ENCODE measurements around the gene PRPF31.
A peak's percentile ranks its signal among the peaks of the same experiment; 100 is the strongest.

The PRPF31 gene

DNA sequence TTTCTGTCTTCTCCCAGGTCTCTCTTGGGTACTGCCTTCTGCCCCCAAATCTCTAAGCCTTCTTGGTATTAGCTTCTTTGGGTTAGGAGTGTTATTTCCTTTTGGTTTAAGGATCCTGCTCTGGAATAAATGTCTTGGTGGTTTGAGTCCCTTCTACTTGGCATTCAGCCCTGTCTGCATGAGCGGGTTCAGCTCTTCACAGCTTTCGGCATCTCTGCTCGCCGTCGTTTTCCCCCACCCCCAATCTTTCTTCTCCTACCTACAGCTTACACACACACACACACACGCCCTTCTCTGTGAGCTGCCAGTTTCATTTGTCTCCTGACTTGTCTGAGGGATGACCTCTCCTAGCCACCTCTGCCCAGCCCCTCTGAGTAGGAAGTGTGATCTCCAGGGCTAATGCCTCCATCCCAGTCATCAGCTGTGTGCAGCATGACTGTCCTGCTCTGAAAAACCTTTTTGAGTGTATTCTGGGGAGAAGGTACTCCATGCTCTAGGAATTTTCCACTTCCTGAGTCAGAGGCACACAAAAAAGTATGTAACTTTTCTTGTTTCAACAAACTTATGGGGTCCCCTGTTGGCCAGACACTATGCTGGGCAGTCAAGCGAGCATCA, 26.7 kb downstream of the PRPF31 start:
- no peak for DNase-seq

DNA sequence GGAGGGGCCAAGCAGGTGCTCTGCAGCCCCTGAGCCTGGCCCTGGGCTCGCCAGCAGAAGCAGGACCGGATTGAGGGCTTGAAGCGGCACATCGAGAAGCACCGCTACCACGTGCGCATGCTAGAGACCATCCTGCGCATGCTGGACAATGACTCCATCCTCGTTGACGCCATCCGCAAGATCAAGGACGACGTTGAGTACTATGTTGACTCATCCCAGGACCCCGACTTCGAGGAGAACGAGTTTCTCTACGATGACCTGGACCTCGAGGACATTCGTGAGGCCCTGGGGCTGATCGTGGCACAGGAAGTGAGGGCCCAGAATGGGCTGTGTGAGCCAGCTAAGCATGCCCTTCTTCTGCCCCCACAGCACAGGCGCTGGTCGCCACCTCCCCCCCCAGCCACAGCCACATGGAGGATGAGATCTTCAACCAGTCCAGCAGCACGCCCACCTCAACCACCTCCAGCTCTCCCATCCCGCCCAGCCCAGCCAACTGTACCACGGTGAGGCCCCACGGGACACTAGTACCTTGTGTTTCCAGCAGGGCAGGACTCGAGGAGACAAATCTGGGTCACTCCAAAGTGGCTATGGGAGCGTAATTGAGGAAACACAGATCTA, 30.1 kb downstream of the PRPF31 start:
- DNase-seq = no peak

DNA sequence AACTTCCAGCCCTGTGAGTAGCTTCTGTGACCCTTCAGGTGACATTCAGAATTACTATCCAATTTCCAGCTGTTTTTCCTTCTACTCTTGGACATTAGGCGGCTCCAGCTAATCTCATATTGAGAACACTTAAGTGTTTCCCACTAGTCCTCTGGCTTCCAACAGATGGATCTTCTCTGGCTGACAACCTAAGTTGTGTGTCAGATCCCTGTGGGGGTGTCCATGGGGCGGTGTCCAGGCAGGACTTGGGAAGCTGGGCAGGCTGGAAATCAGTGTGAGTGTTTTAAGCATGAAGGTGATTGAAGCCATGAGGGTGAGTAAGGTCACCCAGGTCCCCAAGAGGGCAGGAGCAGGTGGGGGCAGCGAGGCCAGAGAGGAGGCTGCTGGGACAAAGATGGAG, 32.1 kb downstream of the PRPF31 start:
- DNase-seq = no peak

DNA sequence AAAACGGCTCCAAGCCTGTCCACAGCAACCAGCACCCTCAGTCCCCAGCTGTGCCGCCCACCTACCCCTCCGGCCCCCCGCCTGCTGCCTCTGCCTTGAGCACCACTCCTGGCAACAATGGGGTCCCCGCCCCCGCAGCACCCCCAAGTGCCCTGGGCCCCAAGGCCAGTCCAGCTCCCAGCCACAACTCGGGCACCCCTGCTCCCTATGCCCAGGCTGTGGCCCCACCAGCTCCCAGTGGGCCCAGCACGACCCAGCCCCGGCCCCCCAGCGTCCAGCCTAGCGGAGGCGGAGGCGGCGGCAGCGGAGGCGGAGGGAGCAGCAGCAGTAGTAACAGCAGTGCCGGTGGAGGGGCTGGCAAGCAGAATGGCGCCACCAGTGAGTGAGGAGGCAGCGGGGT, 32.6 kb downstream of the PRPF31 start:
- DNase-seq = no peak

DNA sequence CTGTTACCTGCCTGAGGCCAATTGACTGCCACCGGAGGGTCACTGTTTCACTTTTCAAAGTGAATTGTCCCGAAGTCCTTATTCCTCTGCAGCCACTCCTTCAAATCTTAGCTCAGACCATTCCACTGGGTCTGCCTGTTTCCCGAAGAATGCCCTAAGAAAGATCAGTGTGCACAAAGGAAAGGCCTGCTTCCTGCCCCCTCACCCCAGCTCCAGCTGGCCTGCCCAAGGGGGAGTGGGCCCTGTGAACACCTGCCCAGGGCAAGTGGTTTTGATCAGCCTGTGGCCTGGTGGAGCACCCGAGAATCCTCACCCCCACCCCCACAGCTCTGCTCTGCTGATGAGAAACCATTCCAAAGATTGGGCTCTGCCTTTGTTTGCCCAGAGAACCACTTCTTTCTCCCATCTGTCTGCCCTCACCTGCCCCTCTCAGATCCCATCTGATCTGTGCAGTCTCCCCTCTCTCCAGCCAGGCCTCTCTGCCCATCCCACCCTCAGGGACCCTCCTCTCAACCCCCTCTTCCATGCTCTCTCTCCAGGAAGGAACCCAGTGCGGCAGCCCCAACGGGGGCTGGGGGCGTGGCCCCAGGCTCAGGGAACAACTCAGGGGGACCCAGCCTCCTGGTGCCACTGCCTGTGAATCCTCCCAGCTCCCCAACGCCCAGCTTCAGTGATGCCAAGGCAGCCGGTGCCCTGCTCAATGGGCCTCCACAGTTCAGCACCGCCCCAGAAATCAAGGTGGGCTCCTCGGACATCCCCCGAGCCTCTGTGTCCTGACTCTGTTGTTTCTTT, 33.7 kb downstream of the PRPF31 start:
- no peak for DNase-seq

DNA sequence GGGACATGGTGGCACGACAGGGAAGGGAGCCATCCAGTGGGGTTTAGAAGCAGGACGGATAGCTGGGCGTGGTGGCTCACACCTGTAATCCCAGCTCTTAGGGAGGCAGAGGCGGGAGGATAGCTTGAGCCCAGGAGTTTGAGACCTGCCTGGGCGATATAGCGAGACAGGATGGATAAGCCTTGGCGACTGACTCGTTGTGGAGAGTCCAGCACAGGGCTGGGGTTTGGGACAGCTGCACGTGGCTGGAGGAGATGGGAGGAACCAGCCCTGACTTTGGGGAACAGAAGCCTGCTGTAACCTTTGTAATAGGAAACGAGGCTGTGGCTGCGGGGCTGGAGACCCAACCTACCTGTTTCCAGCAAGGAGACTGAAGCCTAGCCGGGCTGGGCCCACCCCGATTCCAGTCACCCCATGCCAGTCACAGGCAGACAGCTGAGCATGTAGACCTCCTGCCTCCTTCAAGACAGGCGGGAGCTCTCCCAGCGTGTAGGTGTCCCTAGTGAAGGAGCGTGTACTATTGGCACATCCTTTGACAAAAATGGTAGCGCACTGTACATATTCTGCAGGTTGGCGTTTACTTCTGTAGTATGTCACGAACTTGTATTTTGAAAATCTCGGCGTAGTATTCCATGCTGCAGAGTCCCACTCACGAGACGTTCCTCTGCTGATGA, 35.9 kb downstream of the PRPF31 start:
- no peak for DNase-seq

DNA sequence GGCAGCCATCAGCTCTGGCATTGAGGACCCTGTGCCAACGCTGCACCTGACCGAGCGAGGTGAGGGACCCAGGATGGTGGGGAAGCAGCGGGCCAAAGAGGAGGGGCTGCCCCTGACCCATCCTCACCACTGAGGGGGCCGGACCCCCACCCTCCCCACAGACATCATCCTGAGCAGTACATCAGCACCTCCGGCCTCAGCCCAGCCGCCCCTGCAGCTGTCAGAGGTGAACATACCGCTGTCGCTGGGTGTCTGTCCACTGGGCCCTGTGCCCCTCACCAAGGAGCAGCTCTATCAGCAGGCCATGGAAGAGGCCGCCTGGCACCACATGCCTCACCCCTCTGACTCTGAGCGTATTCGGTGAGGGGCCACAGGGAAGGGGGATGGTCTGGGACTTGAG, 36.7 kb downstream of the PRPF31 start:
- DNase-seq = no peak

DNA sequence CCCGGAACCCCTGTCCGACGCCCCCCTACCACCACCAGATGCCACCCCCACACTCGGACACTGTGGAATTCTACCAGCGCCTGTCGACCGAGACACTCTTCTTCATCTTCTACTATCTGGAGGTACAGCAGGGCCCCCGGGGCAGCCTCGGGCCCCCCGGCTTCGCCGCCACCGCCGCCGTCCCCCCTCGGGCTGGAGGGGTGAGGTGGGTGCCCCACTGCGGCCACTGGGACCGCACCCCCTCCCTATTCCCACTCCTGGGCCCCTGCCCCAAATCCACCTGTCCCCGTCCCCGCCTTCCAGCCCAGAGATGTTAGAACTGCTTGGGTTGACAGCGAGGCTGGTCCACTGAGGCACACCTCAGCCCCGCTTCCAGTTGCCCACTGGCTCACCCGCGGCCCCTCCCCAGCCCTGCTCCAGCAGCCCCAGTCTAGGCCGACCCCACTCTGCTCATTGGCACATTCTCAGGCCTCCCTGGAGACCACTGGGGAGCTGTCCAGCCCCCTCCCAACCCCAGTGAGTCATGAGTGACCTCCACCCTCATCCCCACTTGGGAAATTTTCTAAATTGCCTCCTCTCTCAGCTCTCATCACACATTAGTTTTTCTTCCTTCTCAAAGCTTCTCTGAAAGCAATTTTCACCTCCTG, 37.4 kb downstream of the PRPF31 start:
- no peak for DNase-seq

DNA sequence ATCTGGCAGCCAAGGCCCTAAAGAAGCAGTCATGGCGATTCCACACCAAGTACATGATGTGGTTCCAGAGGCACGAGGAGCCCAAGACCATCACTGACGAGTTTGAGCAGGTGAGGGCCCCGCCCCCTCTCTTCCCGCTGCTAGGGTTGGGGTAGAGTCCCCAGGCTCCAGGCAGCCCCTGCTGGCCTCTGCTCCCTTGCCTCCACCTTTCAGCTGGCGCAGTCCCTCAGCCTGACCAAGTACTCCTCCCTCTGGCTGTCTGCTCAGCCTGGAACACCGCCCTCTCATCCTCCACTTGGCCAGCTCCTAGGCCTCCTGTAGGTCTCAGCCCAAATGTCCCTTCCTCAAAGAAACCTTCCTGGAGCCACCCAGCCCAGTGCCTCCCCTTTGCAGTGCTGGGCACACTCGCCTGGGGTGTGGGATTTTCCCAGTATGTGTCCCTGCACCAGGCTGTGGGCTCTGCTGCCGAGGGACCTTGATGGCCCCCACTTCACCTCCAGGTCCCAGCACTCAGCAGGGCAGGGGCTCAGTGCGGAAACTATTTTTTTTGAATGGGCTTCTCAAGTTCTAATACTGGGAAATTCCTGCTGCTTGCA, 38.3 kb downstream of the PRPF31 start:
- DNase-seq = no peak

DNA sequence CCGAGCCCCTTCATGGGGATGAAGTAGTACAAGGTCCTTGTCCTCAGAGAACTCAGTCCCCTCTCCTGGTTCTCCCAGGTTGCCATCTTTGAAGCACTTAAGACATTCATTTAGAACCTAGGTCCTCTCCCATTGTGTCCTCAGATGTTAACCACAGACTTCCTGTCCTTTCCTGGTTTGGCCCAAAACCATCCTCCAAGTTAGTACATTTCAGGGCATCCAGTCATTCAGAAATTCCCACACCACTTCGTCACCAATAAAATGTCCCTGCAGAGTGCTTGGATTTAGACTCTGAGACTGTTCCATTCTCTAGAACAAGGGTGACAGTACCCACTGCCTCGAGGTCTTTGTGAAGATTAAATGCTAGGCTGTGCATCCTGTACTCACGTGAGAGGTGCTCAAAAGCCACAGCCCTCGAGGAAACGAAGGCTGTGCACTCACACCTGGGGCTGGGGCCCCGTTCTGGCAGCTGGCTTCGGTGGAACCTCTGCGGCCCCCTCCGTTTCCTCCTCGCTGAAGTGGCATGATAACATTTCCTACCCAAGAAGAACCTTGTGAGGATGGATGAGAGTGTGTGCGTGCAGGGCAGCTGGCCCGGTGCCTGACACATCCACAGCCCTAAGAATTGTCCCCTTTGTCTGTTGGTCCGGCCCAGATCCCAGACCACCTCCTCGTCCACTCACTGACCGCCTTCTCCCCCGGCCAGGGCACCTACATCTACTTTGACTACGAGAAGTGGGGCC, 39.2 kb downstream of the PRPF31 start:
- DNase-seq = peak in 2 of 4 experiments; percentile 12 to 42

DNA sequence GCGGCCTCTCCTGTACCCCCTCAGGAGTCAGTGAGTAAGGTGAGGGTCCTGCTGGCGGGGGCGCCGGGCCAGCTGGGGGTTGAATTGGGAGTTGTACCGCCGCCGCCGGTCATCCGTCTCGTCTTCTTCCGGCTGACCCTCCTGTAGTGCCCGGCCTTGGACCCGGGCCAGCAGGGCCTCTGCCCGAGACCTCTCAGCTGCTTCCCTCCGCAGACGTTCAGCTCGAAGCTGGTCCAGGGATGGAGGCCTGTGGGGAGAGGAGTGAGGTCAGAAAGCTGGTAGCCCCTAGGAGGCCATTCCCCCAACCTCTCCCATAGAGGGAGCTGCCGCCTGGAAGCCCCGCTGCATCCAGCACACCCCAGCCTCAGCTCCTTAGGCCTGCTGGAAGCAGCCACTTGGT, 40.1 kb downstream of the PRPF31 start:
- no peak for DNase-seq

DNA sequence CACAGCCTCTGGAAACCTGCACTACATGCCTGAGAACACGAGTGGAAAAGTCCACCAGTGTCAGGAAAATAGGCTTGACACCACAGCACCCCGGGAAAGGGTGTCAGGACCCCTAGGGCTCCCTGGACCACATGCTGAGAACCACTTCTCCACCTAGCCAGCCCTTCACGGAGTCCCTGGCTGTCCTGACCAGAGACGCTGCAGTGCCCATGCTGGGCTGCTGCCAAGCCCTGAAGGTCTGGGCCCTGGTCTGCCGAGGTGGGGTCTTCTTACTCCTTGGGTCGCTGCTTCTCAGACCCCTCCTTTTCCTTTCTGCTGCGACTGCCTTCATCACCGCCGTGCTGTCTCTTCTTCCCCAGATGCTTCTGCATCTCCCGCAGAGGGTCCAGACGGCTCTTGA, 40.9 kb downstream of the PRPF31 start:
- DNase-seq = no peak

DNA sequence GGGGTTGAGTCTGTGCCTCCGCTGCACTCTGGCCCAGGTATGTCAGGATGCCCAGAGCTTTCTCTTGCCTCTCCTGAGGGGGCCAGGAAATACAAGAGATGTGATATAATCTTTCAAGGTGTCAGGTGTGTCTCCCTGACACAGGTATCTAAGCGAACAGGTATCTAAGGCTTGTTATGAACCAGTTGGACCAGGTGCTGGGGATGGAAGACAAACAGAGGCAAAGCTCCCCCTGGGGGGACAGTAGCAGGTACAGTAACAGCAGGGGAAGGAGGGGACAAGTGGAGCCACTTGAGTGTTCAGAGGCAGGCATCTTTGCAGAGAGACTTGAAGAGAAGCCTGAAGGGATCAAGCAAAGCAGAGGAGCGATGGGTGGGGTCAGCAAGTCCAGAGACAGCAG, 41.4 kb downstream of the PRPF31 start:
- no peak for DNase-seq

DNA sequence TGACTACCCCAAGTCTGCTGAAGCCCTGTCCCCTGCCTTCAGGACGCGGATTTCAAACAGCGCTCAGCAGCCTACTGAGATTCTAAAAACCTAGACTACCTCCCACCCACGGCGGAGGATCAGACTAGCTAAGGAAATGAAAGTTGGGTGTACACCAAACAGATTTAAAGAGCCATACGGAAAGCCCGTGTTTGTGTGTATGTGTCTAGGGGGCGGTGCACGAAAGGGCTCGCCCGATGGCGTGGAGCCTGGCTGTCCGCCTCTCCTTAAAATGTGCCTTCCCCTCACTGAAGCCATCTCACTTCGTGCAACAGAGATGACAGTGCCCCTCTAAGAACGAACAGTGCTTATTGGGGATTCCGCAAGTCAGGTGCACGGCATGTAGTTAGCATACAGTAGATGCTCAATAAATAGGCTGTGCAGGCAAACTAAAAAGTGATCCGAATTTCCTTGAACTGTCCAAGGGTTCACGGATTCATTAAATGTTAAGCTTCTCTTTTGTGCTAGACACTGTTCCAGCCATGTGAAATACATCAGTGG, 43.3 kb downstream of the PRPF31 start:
- DNase-seq = no peak

DNA sequence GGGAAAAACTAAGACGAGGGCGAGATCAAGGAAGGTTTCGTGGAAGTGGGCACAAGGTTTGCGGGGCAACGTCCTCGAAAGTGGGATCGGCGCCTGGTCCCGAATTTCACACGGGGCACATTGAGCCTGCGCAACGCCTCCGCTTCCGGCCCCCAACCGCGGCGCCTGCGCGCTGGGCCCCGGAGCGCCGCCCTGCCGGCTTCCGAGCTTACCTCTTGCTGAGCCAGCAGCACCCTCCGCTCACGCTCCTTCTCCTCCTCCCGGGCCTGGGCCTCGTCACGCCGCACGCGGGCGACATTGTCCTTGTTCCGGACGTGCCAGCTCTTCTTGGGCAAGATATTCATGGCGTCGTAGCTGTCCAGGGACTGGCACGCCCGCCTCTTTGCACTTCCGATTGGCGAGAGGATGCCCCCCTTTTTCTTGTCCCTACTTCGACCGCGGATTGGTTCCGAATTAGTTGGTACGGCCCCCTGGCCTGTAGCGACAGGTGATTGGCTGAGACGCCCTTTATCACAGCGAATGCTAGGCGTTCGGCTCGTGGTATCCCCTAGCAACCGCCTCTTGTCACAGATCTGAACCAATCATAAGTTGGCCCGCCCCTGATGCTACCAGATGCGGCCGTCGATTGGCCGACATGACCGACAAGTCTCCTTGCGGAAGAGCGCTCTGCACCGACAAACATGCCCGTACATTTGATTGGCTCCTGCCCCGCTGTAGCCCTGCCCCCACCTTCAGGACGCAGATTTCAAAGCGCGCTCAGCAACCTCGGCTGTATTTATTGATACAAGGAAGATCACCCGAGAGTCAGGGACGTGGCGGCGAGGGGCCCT, 44.0 kb downstream of the PRPF31 start, which contains the start of gene LENG1:
LENG1 (minus strand) TSS at position 370 of the 830 bp plus-strand sequence; CDS start at position 344, 26 bp downstream.
- DNase-seq = peak; percentile 86 to 96 (median 93)

DNA sequence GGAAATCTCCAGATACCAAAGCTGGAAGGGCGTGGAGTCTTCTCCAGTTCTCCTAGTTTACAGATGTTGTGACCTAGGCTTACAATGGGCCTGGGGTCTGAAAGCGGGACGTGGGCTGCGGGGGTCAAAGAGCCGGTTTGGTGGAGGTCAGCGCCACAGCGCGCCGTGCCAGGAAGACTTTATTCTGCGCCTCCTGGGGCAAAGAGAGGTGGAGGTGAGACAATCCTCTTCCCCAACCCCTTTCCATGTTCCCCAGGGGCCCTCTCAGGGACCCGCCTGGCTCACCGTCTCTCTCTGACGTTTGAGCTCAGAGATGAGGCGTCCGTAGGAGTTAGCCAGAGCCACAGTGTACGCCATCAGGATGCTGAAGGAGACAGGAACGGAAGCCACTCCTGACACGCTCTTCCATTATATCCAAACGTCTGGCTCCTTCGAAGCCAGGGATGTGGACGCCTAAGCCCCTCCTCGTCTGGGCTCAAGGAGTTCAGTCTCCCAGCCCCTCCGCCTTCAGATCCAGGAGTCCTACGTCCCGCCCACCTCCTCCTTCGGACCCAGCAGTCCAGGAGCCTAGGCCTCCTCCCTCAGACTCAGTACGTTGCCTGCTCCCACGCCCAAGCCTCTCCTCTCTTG, 44.7 kb downstream of the PRPF31 start:
- no peak for DNase-seq

DNA sequence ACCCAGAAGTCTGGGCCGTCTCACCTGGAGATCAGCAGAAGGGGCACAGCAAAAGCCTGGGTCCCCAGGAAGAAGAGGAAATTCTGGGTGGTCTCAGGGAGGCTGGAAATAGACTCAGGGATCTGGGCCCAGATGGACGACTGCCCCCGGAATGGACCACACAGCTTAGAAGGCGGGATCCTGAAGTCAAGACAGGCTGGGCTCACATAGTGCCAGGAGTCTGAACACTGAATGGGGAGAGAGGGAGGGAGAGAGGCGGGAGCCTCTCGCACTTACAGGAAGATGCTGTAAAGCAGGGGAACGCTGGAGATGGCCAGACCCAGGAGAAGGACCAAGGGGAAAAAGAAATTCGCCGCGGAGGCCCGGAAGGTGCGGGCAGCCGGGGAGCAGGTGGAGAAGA, 45.3 kb downstream of the PRPF31 start:
- DNase-seq = no peak

DNA sequence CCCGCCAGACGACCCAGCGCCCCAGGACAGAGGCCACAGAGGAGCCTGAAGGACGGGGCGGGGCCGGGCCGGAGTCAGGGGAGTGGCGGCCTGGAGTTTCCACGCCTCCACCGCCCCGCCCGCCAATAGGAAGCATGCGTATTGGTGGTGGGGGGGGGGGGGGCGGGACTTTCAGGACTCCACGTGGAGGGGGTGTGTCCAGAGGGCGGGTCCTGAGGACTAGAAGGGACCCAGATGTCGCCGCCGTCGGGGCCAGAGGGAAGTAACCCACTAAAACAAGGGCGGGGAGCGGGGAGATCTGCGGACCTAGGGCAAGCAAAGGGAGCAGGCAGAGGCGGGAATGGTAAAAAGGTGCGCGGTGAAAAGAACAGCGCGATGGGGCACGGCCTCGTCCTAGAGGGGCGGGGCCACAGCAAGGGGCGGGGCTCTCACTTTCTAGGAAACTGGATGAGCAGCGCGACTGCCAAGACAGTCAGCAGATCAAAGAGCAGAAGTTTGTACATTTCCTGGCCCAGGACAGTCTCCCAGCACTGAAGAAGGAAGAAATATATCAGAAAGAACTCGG, 46.8 kb downstream of the PRPF31 start:
- DNase-seq = peak; percentile 60 to 81 (median 70)

DNA sequence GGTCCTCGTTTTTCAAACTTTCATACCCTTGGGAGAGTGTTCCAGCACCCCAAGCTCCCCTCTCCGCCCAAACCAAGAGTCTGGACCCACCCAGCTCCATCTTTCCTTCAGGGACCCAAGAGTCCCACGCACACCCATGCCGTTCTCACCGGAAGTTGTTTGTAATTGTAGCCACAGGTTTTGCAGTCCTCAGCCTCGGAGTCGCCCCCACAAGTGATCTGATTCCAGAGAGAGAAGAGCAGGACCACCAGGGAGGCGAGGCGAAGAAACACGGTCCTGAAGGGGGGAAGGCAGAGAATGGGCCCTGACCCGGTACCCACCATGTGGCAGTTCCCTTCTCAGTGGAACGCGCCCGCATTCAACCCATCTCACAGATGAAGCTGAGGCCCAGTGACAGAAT, 47.3 kb downstream of the PRPF31 start:
- DNase-seq = no peak

All from activated naive CD4-positive, alpha-beta T cell (primary cell).